HepG2 (cell line): Measurements from ENCODE around the gene BET1. TPM values are rescaled to one million over a fixed set of nuclear protein-coding genes. Genes with fewer than 3 reads are reported as not detected.
A peak's percentile ranks its signal among the peaks of the same experiment; 100 is the strongest.

ENCODE experiments used
- CEBPB ChIP-seq: IDR thresholded peaks from 2 replicates; pipeline ENCODE4 v1.6.1; 2011; ENCODE audit warnings: low read depth, low read length, improper control_type of control experiment, borderline replicate concordance
- EED ChIP-seq: sonication (generic); formaldehyde crosslinking; IDR thresholded peaks from 2 replicates; pipeline ENCODE4 v1.5.0; 2020; ENCODE audit warnings: mild to moderate bottlenecking, missing genetic modification reagents
- GPN1 ChIP-seq: sonication (generic); formaldehyde crosslinking; IDR thresholded peaks from 2 replicates; pipeline ENCODE4 v1.5.1; 2020; ENCODE audit warnings: missing genetic modification reagents, borderline replicate concordance
- MAZ ChIP-seq, 2 experiments: sonication (generic) in 1 of 2; formaldehyde crosslinking in 1 of 2; IDR thresholded peaks; 2 replicates each; pipeline versions ENCODE4 v1.5.0 to v1.6.1; 2012 to 2020; ENCODE audit warnings: low read depth in 2 of 2, mild to moderate bottlenecking in 2 of 2, borderline replicate concordance in 1 of 2, improper control_type of control experiment in 1 of 2, low read length in 1 of 2, missing genetic modification reagents in 1 of 2, moderate library complexity in 1 of 2
- NBN ChIP-seq: fragments of 450-650 bp; conservative IDR thresholded peaks from 2 replicates; pipeline ENCODE4 v1.6.1; 2017
- SMAD3 ChIP-seq: sonication (generic); formaldehyde crosslinking; IDR thresholded peaks from 2 replicates; pipeline ENCODE4 v1.4.0; 2020; ENCODE audit warnings: missing genetic modification reagents
- THAP9 ChIP-seq: sonication (generic); formaldehyde crosslinking; IDR thresholded peaks from 2 replicates; pipeline ENCODE4; 2020; ENCODE audit warnings: missing genetic modification reagents, mild to moderate bottlenecking, borderline replicate concordance
- YEATS4 ChIP-seq: sonication (generic); formaldehyde crosslinking; IDR thresholded peaks from 2 replicates; pipeline ENCODE4 v1.4.0; 2020; ENCODE audit warnings: missing genetic modification reagents, borderline replicate concordance
- ZNF777 ChIP-seq: sonication (generic); formaldehyde crosslinking; IDR thresholded peaks from 2 replicates; pipeline ENCODE4 v1.4.0; 2020; ENCODE audit warnings: missing genetic modification reagents
- ZSCAN9 ChIP-seq: IDR thresholded peaks from 2 replicates; pipeline ENCODE4 v1.6.1; 2016; ENCODE audit warnings: borderline replicate concordance
- polyA plus RNA-seq, 8 experiments: library from polyadenylated mRNA; depleted of rRNA in 3 of 8; stranded (reverse) in 7 of 8; unstranded in 1 of 8; fragments of >200 nt; fragmentation: Illumina TruSeq in 4 of 8; extraction: Trizol in 4 of 8; gene quantifications; 2 replicates each; pipeline versions ENCODE4 v1.2.1 to v1.2.3, GENCODE V29; 2011 to 2016; ENCODE audit warnings: low read depth in 4 of 8, missing spikeins in 1 of 8, mixed read lengths in 1 of 8; ENCODE audit not compliant: insufficient read depth in 1 of 8
- total RNA-seq, 5 experiments: library from RNA; depleted of rRNA; stranded (reverse); fragments of >200 nt; fragmentation: Illumina TruSeq; extraction: Trizol; gene quantifications; 2 replicates each; pipeline ENCODE4 v1.2.3, GENCODE V29; 2016; ENCODE audit warnings: low read depth in 1 of 5
- TF ChIP-seq, protein P1 (sequence below): sonication (generic); formaldehyde crosslinking; IDR thresholded peaks from 2 replicates; pipeline ENCODE4 v1.4.0; 2020; ENCODE audit warnings: mild to moderate bottlenecking, missing genetic modification reagents
- TF ChIP-seq, protein P2 (sequence below): sonication (generic); formaldehyde crosslinking; IDR thresholded peaks from 2 replicates; pipeline ENCODE4 v1.5.0; 2020; ENCODE audit warnings: missing genetic modification reagents
- TF ChIP-seq, protein P3 (sequence below): sonication (generic); formaldehyde crosslinking; IDR thresholded peaks from 2 replicates; pipeline ENCODE4 v1.4.0; 2020; ENCODE audit warnings: missing genetic modification reagents

Gene BET1
- total and polyA plus RNA-seq, 2 of the 13 experiments (the other 11 are each of a cell fraction or from before 2014, with no cell fraction given): 23.8 to 33.7 TPM

- TF ChIP-seq SMAD3 (0 out of 2 replicates have a peak, but pooled peaks have one; percentile 61), MAZ (IDR thresholded peaks at IDR 0.05; ENCODE audit: borderline replicate concordance, low read depth, low read length) (no peak), MAZ (CRISPR knock-in tag; IDR thresholded peaks at IDR 0.05; ENCODE audit: low read depth) (peak; percentile 70; the same call in 1 of the 2 replicates), ZNF777 (CRISPR knock-in tag) (peak; percentile 97), THAP9 (CRISPR knock-in tag) (peak; percentile 73; the same call in 1 of the 2 replicates), YEATS4 (CRISPR knock-in tag) (peak; percentile 92), NBN (no peak), EED (peak; percentile 64), ZSCAN9 (CRISPR knock-in tag) (0 out of 2 replicates have a peak, but pooled peaks have one; percentile 50), CEBPB (no peak), GPN1 (CRISPR knock-in tag) (no peak)
- TF ChIP-seq, protein P1, sequence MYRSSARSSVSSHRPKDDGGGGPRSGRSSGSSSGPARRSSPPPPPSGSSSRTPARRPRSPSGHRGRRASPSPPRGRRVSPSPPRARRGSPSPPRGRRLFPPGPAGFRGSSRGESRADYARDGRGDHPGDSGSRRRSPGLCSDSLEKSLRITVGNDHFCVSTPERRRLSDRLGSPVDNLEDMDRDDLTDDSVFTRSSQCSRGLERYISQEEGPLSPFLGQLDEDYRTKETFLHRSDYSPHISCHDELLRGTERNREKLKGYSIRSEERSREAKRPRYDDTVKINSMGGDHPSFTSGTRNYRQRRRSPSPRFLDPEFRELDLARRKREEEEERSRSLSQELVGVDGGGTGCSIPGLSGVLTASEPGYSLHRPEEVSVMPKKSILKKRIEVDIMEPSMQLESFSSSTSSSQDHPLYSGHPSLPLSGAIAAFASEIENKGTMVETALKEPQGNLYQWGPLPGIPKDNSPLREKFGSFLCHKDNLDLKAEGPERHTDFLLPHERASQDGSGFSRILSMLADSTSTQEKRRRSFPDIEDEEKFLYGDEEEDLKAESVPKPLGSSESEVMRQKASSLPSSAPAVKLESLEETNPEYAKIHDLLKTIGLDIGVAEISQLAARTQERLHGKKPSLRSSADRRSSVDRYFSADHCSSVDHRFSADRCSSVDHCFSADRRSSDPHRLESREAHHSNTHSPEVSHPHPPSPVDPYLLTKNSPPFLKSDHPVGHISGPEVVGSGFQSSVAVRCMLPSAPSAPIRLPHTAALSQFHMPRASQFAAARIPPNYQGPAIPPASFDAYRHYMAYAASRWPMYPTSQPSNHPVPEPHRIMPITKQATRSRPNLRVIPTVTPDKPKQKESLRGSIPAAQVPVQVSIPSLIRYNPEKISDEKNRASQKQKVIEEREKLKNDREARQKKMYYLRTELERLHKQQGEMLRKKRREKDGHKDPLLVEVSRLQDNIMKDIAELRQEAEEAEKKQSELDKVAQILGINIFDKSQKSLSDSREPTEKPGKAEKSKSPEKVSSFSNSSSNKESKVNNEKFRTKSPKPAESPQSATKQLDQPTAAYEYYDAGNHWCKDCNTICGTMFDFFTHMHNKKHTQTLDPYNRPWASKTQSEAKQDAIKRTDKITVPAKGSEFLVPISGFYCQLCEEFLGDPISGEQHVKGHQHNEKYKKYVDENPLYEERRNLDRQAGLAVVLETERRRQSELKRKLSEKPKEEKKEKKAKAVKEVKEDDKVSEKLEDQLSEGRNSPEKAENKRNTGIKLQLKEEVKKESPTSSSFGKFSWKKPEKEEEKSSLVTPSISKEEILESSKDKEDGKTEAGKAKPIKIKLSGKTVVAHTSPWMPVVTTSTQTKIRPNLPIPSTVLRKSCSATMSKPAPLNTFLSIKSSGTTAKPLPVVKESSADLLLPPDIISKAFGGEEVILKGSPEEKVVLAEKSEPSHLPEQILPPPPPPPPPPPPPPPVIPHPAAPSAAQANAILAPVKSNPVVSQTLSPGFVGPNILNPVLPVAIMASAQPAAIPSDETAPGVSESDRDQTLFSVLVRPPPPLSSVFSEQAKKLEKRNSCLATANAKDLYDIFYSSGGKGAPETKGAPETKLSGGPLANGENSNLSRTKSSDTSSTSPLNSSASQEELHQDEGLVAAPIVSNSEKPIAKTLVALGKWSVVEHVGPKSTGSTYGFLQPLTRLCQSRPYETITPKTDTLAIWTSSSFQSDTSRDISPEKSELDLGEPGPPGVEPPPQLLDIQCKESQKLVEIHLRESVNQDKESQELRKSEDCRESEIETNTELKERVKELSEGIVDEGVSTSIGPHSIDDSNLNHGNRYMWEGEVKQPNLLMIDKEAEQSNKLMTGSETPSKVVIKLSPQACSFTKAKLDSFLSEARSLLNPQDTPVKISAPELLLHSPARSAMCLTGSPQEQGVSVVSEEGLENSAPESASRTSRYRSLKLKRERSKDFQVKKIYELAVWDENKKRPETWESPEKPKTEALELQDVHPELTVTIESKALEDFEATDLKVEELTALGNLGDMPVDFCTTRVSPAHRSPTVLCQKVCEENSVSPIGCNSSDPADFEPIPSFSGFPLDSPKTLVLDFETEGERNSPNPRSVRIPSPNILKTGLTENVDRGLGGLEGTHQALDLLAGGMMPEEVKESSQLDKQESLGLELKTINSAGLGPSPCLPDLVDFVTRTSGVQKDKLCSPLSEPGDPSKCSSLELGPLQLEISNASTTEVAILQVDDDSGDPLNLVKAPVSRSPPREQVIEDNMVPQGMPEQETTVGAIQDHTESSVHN (CRISPR knock-in tag): no peak
- TF ChIP-seq, protein P2, sequence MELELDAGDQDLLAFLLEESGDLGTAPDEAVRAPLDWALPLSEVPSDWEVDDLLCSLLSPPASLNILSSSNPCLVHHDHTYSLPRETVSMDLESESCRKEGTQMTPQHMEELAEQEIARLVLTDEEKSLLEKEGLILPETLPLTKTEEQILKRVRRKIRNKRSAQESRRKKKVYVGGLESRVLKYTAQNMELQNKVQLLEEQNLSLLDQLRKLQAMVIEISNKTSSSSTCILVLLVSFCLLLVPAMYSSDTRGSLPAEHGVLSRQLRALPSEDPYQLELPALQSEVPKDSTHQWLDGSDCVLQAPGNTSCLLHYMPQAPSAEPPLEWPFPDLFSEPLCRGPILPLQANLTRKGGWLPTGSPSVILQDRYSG (CRISPR knock-in tag): peak; percentile 69; the same call in 1 of the 2 replicates
- TF ChIP-seq, protein P3, sequence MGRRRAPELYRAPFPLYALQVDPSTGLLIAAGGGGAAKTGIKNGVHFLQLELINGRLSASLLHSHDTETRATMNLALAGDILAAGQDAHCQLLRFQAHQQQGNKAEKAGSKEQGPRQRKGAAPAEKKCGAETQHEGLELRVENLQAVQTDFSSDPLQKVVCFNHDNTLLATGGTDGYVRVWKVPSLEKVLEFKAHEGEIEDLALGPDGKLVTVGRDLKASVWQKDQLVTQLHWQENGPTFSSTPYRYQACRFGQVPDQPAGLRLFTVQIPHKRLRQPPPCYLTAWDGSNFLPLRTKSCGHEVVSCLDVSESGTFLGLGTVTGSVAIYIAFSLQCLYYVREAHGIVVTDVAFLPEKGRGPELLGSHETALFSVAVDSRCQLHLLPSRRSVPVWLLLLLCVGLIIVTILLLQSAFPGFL: no peak
Measured at GRCh38 chr7:94004024-94004951, at the start of gene BET1 (continued).
